ES-I3 (cell line): ENCODE data around the gene TNFRSF1B.

Experiments
- H3K36me3 ChIP-seq: 2 replicates; pipeline ENCODE4 v1.6.1; 2013; ENCODE audit warnings: mild to moderate bottlenecking, low read length, control low read depth, moderate library complexity; ENCODE audit not compliant: insufficient read depth
- H3K4me1 ChIP-seq: 2 replicates; pipeline ENCODE4 v1.6.1; 2013; ENCODE audit warnings: mild to moderate bottlenecking, control low read depth, low read length; ENCODE audit not compliant: insufficient read depth
- H3K9ac ChIP-seq: 2 replicates; pipeline ENCODE4 v1.6.1; 2013; ENCODE audit warnings: low read depth, mild to moderate bottlenecking, low read length, moderate library complexity
- H3K9me3 ChIP-seq: 2 replicates; pipeline ENCODE4 v1.6.1; 2013; ENCODE audit warnings: mild to moderate bottlenecking, low read length, moderate library complexity; ENCODE audit not compliant: control insufficient read depth, insufficient read depth

The TNFRSF1B gene

GRCh38 chr1:12146343-12147112 lies 20.3 kb upstream of the TNFRSF1B start:
- H3K9ac ChIP-seq: no peak overlapping the region
- peaks cover 7% of the 10 kb centered on the region; the same call in 1 of the 2 replicates for H3K4me1 ChIP-seq
- H3K36me3 ChIP-seq: no peaks in the 10 kb centered on the region; the same call in 1 of the 2 replicates
- peaks cover 2% of the 10 kb centered on the region for H3K9me3 ChIP-seq

GRCh38 chr1:12147201-12147701 lies 19.5 kb upstream of the TNFRSF1B start:
- H3K4me1 ChIP-seq: peaks cover 7% of the 10 kb centered on the region; the same call in 1 of the 2 replicates
- H3K9me3 ChIP-seq: peaks cover 2% of the 10 kb centered on the region
- no peak overlapping the region for H3K9ac ChIP-seq
- no peaks in the 10 kb centered on the region; the same call in 1 of the 2 replicates for H3K36me3 ChIP-seq

DNA sequence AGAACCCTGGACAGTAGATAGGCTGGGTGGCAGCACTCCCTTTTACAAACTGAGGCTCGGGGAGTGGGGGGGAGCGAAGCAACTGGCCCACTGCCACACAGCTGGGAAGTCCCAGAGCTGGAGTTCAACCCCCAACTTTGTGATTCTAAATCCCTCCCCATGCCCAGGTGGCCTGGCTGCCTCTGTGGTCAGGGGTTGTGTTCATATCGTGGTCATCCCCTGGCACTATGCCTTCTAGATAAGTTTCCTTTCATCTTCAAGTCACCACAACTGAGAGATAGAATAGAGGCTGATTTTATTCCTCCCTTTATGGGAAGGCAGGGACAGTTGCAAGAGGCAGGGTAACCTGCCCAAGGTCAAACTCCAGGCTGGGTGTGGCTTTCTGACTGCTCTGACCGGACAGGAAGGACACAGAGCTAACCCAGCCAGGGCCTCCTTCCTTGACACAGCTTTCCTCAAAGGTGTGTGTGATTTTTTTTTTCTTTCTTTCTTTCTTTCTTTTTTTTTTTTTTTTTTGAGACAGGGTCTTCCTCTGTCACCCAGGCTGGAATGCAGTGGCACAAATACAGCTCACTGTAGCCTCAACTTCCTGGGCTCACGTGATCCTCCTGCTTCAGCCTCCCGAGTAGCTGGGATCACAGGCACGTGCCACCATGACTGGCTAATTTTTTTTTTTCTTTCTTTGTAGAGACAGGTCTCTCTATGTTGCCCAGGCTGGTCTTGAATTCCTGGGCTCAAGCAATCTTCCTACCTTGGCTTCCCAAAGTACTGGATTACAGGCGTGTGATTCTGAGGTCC lies 18.4 kb upstream of the TNFRSF1B start:
- H3K9ac ChIP-seq: no peak overlapping the region
- peaks cover 2% of the 10 kb centered on the region for H3K9me3 ChIP-seq
- H3K4me1 ChIP-seq: peaks cover 10% of the 10 kb centered on the region; the same call in 1 of the 2 replicates
- H3K36me3 ChIP-seq: no peaks in the 10 kb centered on the region; the same call in 1 of the 2 replicates

DNA sequence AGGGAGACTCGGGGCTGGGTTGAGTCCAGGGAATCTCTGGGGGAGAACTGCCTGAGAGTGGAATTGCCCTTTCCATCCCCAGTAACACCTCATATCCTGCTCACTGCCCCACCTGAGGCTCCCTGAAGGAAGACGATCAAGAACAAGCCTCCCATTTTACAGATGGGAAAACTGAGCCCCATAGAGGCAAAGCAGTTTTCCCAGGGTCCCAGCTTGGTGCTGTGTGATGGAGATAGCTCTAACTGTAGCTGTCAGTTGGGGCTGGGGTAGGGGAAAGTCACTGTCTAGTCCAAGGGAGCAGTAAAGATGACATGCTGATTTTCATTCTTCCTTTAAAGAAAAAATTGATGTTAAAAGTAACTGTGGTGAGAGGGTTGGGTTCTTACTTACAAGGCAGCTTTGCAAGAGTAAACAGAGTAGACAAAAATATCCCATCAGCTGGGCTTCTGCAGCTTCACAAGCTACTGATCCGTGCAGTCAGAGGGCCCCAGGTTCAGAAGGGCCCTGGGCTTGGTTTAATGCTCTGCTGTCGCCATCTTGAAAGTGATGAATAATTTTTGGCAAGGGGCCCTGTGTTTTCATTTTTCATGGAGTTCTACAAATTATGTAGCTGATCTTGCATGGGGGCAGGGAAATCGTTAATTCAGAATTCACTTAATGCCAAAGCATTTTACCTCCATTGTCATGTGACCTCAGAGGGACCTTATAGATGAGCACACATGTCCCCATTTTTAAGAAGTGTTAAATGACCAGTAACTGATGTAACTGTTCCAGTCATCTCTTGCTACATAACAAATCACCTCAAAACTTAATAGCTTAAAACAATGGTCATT lies 17.6 kb upstream of the TNFRSF1B start:
- Histone ChIP-seq H3K4me1 (peaks cover 13% of the 10 kb centered on the region; the same call in 1 of the 2 replicates), H3K9me3 (peaks cover 2% of the 10 kb centered on the region), H3K36me3 (no peaks in the 10 kb centered on the region), H3K9ac (no peak overlapping the region)

GRCh38 chr1:12149791-12150175 lies 17.0 kb upstream of the TNFRSF1B start:
- Histone ChIP-seq H3K9ac (no peak overlapping the region), H3K36me3 (no peaks in the 10 kb centered on the region), H3K9me3 (peaks cover 2% of the 10 kb centered on the region), H3K4me1 (peaks cover 13% of the 10 kb centered on the region; the same call in 1 of the 2 replicates)

DNA sequence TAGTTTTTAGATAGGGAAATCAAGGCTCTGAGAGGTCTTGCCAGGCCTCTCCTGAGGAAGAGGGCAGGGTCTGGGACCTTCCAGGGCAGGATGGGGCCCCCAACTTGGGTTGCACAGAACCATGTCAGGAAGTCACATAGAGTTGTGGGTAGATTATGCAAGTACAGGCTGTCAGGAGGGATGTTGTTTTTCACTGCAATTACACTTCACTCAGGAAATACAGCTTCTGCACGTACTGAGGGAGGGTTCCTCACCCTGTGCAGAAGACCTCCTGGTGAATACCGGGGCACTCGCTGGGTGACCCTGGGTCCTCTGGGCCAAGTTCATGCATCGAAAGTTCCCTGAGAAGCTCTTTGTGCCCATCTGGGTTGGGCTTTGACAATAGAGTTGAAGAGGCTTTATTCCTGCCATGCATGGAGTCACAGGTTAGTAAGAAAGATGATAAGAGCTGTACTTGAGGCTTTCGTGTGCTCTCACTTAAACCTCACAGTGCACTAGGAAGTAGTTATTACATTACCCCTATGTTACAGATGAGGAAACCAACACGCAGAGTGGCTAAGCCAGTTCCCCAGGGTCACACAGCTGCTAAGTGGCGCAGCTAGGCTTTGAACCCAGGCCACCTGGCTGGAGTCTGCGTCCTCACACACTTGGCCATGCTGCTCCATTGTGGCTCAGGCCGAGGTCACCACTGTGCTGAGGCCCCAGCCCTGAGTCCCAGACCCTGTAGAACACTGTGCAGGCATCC lies 16.2 kb upstream of the TNFRSF1B start:
- no peak overlapping the region for H3K9ac ChIP-seq
- peaks cover 13% of the 10 kb centered on the region; the same call in 1 of the 2 replicates for H3K4me1 ChIP-seq
- H3K9me3 ChIP-seq: peaks cover 2% of the 10 kb centered on the region
- H3K36me3 ChIP-seq: no peaks in the 10 kb centered on the region

- H3K9ac ChIP-seq: no peak overlapping the region
- H3K36me3 ChIP-seq: no peaks in the 10 kb centered on the region
- peaks cover 13% of the 10 kb centered on the region; the same call in 1 of the 2 replicates for H3K4me1 ChIP-seq
- H3K9me3 ChIP-seq: peaks cover 2% of the 10 kb centered on the region
These were observed 15.3 kb upstream of the TNFRSF1B start for GRCh38 chr1:12151465-12151864.

- H3K9me3 ChIP-seq: peaks cover 2% of the 10 kb centered on the region
- no peak overlapping the region for H3K9ac ChIP-seq
- no peaks in the 10 kb centered on the region for H3K36me3 ChIP-seq
- peaks cover 8% of the 10 kb centered on the region; the same call in 1 of the 2 replicates for H3K4me1 ChIP-seq
These were observed 14.5 kb upstream of the TNFRSF1B start for GRCh38 chr1:12152113-12152891.

DNA sequence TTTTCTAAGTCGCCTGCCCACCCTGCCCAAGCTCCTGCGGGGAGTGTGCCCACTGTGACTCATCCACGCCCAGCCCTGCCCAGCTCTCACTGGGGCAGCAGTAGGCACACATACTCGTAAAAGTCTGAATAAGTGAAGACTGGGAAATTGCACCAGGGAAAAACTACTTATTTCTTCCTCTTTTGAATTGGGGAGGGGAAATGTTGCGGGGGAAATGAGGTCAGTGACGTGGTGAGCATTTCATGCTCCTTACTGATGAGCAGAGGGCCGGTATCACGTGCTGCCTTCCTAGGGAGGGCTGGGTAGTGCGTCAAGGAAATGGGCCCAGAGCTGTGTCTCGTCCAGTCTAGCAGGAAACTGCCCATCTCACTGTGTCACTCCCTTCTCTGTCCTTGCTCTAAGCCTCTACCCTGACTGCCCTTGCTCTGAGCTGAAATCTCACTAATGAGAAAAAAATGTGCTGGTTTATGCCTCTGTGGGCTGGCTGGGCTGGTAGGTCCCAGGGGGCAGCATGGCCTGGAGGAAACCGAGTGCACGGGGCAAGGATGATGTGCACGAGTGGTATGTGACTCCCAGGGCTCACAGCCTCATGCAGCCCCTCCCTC lies 13.5 kb upstream of the TNFRSF1B start:
- Histone ChIP-seq H3K9ac (no peak overlapping the region), H3K4me1 (peaks cover 16% of the 10 kb centered on the region; the same call in 1 of the 2 replicates), H3K9me3 (peaks cover 2% of the 10 kb centered on the region)

GRCh38 chr1:12155328-12155727 lies 11.5 kb upstream of the TNFRSF1B start:
- peaks cover 23% of the 10 kb centered on the region; the same call in 1 of the 2 replicates for H3K4me1 ChIP-seq

More for the DNA sequence above, 13.5 kb upstream of the TNFRSF1B start:
- no peaks in the 10 kb centered on the region for H3K36me3 ChIP-seq

DNA sequence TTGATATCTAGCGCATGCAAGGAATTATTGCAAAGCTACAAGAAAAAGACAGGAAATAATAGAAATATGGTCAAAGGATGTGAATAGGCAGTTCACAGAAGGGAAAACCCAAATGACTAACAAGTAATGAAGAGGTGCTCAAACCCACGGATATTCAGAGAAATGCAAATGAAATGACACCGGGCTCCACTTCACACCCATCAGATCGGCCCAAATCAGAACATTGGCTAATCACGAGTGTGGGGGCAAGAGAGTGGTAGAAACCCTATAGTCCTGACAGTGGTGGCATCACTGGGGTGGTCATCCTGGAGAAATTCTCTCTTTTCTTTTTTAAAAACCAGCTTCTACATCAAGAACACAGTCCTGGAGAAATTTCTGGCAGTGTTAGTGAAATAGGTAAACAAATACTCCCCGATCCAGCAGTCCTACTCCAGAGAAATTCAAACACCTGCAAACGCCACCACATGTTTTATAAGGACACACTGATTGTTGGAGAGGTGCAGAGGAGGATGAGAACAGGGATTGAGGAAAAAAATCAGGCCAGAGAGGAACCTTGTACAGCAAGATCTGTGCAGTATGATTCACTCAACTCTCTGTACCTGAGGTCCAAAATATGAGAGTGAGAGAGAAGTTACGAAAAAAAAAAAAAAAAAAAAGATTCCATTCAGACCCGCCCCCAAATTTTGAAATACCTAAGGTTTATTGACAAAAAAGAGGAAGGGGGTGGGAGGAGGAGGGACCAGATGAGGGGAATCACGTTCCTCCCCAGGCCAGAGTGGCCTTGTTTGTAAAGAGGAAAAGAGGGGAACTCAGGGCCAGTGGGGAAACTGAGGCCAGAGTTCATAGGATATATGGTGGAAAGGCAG lies 9.2 kb upstream of the TNFRSF1B start:
- Histone ChIP-seq H3K4me1 (peaks cover 34% of the 10 kb centered on the region; the same call in 1 of the 2 replicates), H3K36me3 (no peaks in the 10 kb centered on the region), H3K9me3 (no peaks in the 10 kb centered on the region), H3K9ac (no peak overlapping the region)

More at GRCh38 chr1:12155328-12155727, 11.5 kb upstream of the TNFRSF1B start:
- no peak overlapping the region for H3K9ac ChIP-seq
- H3K9me3 ChIP-seq: no peaks in the 10 kb centered on the region
- H3K36me3 ChIP-seq: no peaks in the 10 kb centered on the region
